ENCODE results near the gene PTPRT. TPM values are rescaled to one million over a fixed set of nuclear protein-coding genes. Genes with fewer than 3 reads are reported as not detected.

PTPRT gene
- total RNA-seq, 1 experiment from 2014 or later, result not detected

- H3K4me3 ChIP-seq (ENCODE audit: low read depth in 2 of 2, low read length in 2 of 2), result no peak overlapping the region
- CTCF ChIA-PET, result no interaction called here
- no peak overlapping the region for H3K27ac ChIP-seq (ENCODE audit: low read length)
- no peak for ATAC-seq
- DNase-seq (ENCODE audit: low read depth, low spot score), result no peak
- BruUV-seq (replicated peaks), result no TSS peak
- in situ Hi-C loops (cut with HindIII; ENCODE audit: low pct_unique_long_range_greater_than_20kb, low sequenced_read_pairs) (no loop called here), intact Hi-C loops (cut with micrococcal nuclease; ENCODE audit: unreplicated experiment) (no loop called here)
- POLR2A ChIA-PET, result no interaction called here
- TF ChIP-seq TCF7L2 (IDR thresholded peaks at IDR 0.05; ENCODE audit: low read depth, low read length) (no peak), CTCF (IDR thresholded peaks at IDR 0.05) (no peak), POLR2AphosphoS5 (IDR thresholded peaks at IDR 0.05; ENCODE audit: low read depth, low read length) (no peak), SIN3A (IDR thresholded peaks at IDR 0.05; ENCODE audit: borderline replicate concordance, insufficient read depth, low read depth, low read length) (no peak), REST (IDR thresholded peaks at IDR 0.05; ENCODE audit: insufficient read depth in 1 of 2, low read depth in 2 of 2, low read length in 1 of 2) (no peak)
- H3K36me3 ChIP-seq (ENCODE audit: control insufficient read depth, insufficient read depth, low read length), result no peaks in the 10 kb centered on the region
- H3K9me3 ChIP-seq (ENCODE audit: control insufficient read depth, insufficient read depth, low read depth, low read length), result no peaks in the 10 kb centered on the region
- no peaks in the 10 kb centered on the region for H3K4me1 ChIP-seq (ENCODE audit: control insufficient read depth, insufficient read depth, low read length)
- H3K27me3 ChIP-seq (ENCODE audit: control insufficient read depth, insufficient read depth, low read length), result no peaks in the 10 kb centered on the region
Observed at GRCh38 chr20:42461965-42462593, 727.6 kb downstream of the PTPRT start.

- ATAC-seq, result no peak
- Histone ChIP-seq H3K4me1 (ENCODE audit: control insufficient read depth, insufficient read depth, low read length) (no peaks in the 10 kb centered on the region), H3K9me3 (ENCODE audit: control insufficient read depth, insufficient read depth, low read depth, low read length) (no peaks in the 10 kb centered on the region), H3K36me3 (ENCODE audit: control insufficient read depth, insufficient read depth, low read length) (no peaks in the 10 kb centered on the region), H3K27me3 (ENCODE audit: control insufficient read depth, insufficient read depth, low read length) (no peaks in the 10 kb centered on the region), H3K27ac (ENCODE audit: low read length) (no peak overlapping the region), H3K4me3 (ENCODE audit: low read depth in 2 of 2, low read length in 2 of 2) (no peak overlapping the region)
- ChIA-PET CTCF (no interaction called here), POLR2A (no interaction called here)
- TF ChIP-seq CTCF (IDR thresholded peaks at IDR 0.05) (no peak), POLR2AphosphoS5 (IDR thresholded peaks at IDR 0.05; ENCODE audit: low read depth, low read length) (no peak), REST (IDR thresholded peaks at IDR 0.05; ENCODE audit: insufficient read depth in 1 of 2, low read depth in 2 of 2, low read length in 1 of 2) (no peak), SIN3A (IDR thresholded peaks at IDR 0.05; ENCODE audit: borderline replicate concordance, insufficient read depth, low read depth, low read length) (no peak), TCF7L2 (IDR thresholded peaks at IDR 0.05; ENCODE audit: low read depth, low read length) (no peak)
- no TSS peak for BruUV-seq (replicated peaks)
- DNase-seq (ENCODE audit: low read depth, low spot score), result no peak
- in situ Hi-C loops (cut with HindIII; ENCODE audit: low pct_unique_long_range_greater_than_20kb, low sequenced_read_pairs), result no loop called here
- intact Hi-C loops (cut with micrococcal nuclease; ENCODE audit: unreplicated experiment), result no loop called here
Observed at GRCh38 chr20:42461291-42461690, 728.4 kb downstream of the PTPRT start.

Data from Panc1 (cell line).